Astrocyte (in vitro differentiated cells and primary cell): ENCODE results near the gene RHOT1.

ENCODE experiments used
- CTCF ChIP-seq: IDR thresholded peaks from 2 replicates; pipeline ENCODE4 v1.5.1; 2011; ENCODE audit warnings: low read depth, mild to moderate bottlenecking, inconsistent platforms, low read length, moderate library complexity; ENCODE audit not compliant: insufficient read depth
- EZH2 ChIP-seq: IDR thresholded peaks from 2 replicates; pipeline ENCODE4 v1.6.1; 2012; ENCODE audit warnings: mild to moderate bottlenecking, low read length, inconsistent platforms; ENCODE audit not compliant: insufficient read depth

- no peak for TF ChIP-seq CTCF
- TF ChIP-seq EZH2 = no peak
Observed at GRCh38 chr17:32189343-32189742, 47.0 kb downstream of the RHOT1 start.
